Body of pancreas (tissue), 4 donors: ENCODE measurements around the gene RAPGEF4. TPM values are rescaled to one million over a fixed set of nuclear protein-coding genes. Genes with fewer than 3 reads are reported as not detected.

ENCODE experiments used
- ATAC-seq: fragments of 150-250 bp; one replicate; pipeline ENCODE4 v1.9.1; 2016
- DNase-seq, 4 donors: peaks; one replicate each; pipeline ENCODE4 v3.0.0-alpha.2; 2019
- H3K27ac ChIP-seq, 4 donors: fragments of 200-600 bp; sonication (generic); 1 replicate in 3 of 4; 2 replicates in 1 of 4; pipeline versions ENCODE4 v1.5.1 to v1.6.1; 2016 to 2019; ENCODE audit warnings: mild to moderate bottlenecking in 1 of 4, mixed read lengths in 1 of 4, moderate library complexity in 1 of 4
- H3K27me3 ChIP-seq, 2 donors: fragments of 200-600 bp; sonication (generic); one replicate each; pipeline ENCODE4 v1.6.0; 2016; ENCODE audit warnings: mild to moderate bottlenecking in 1 of 2
- H3K36me3 ChIP-seq, 2 donors: fragments of 200-600 bp; sonication (generic); replicated peaks in 1 of 2; 2 replicates each; pipeline ENCODE4 v1.5.1; 2016; ENCODE audit warnings: low read depth in 2 of 2; ENCODE audit not compliant: insufficient read depth in 1 of 2
- H3K4me1 ChIP-seq: fragments of 200-600 bp; sonication (generic); one replicate; pipeline ENCODE4 v1.6.0; 2016
- H3K4me3 ChIP-seq, 2 donors: fragments of 200-600 bp; sonication (generic); 1 replicate in 1 of 2; 2 replicates in 1 of 2; pipeline ENCODE4 v1.5.1; 2016 to 2019
- H3K9me3 ChIP-seq, 3 donors: fragments of 200-600 bp; sonication (generic); 1 replicate in 2 of 3; 2 replicates in 1 of 3; pipeline ENCODE4 v1.5.1; 2016
- CTCF ChIP-seq, 7 experiments: fragments of 450-650 bp in 4 of 7; fragments of 200-600 bp in 3 of 7; sonication (generic) in 3 of 7; IDR thresholded peaks; one replicate each; pipeline ENCODE4 v1.5.1; 2016 to 2019; ENCODE audit warnings: antibody characterized with exemption in 7 of 7
- POLR2A ChIP-seq, 3 donors: fragments of 450-650 bp; IDR thresholded peaks; one replicate each; pipeline ENCODE4 v1.6.1; 2016; ENCODE audit warnings: antibody characterized with exemption in 3 of 3, mild to moderate bottlenecking in 2 of 3
- WGBS, 2 donors: methylation state at CpG; one replicate each; pipeline ENCODE4 v1.1.5; 2017; 5-methylcytosine and 5-hydroxymethylcytosine counted together
- intact Hi-C: fragments of 100-400 bp; cut with DNase I; formaldehyde crosslinking; loops from one replicate; pipeline ENCODE4 v1.15.1; 2023
- total RNA-seq, 2 donors: library from RNA; depleted of rRNA; stranded (reverse); fragments of >200 nt; gene quantifications; one replicate each; pipeline ENCODE4 v1.1.0, GENCODE V29; 2016

RAPGEF4 gene
- total RNA-seq, 2 donors from 2014 or later = 4.7 to 22.4 TPM

- ATAC-seq (no peak), DNase-seq (no peak)
- H3K4me3 ChIP-seq = no peak overlapping the region
- H3K27me3 ChIP-seq = no peaks in the 10 kb centered on the region
- TF ChIP-seq POLR2A (IDR thresholded peaks at IDR 0.05) = no peak
- intact Hi-C loops = no loop called here
- H3K9me3 ChIP-seq = no peaks in the 10 kb centered on the region
- 76 to 78% methylated on average over 3 of the region's 3 CpGs for WGBS, 2 donors
- H3K27ac ChIP-seq = no peak overlapping the region
- H3K4me1 ChIP-seq = no peaks in the 10 kb centered on the region
- H3K36me3 ChIP-seq = no peaks in the 10 kb centered on the region
Measured at GRCh38 chr2:172908275-172908674, 172.6 kb downstream of the RAPGEF4 start.

- TF ChIP-seq POLR2A (IDR thresholded peaks at IDR 0.05) = no peak
- no peak for TF ChIP-seq CTCF (IDR thresholded peaks at IDR 0.05)
- 94 to 95% methylated on average over 3 of the region's 3 CpGs for WGBS, 2 donors
- intact Hi-C loops = no loop called here
- no peaks in the 10 kb centered on the region for H3K9me3 ChIP-seq
- DNase-seq (no peak), ATAC-seq (no peak)
- no peaks in the 10 kb centered on the region for H3K27me3 ChIP-seq
- H3K36me3 ChIP-seq = no peaks in the 10 kb centered on the region
- H3K4me1 ChIP-seq = no peaks in the 10 kb centered on the region
- H3K27ac ChIP-seq = no peak overlapping the region
- H3K4me3 ChIP-seq = no peak overlapping the region
Measured at GRCh38 chr2:172909454-172909853, 173.8 kb downstream of the RAPGEF4 start.

GRCh38 chr2:172912266-172912665 lies 176.6 kb downstream of the RAPGEF4 start:
- Histone ChIP-seq H3K9me3 (no peaks in the 10 kb centered on the region), H3K36me3 (no peaks in the 10 kb centered on the region), H3K4me1 (no peaks in the 10 kb centered on the region), H3K27me3 (no peaks in the 10 kb centered on the region), H3K27ac (no peak overlapping the region), H3K4me3 (no peak overlapping the region)
- intact Hi-C loops = no loop called here
- WGBS, 2 donors = 79 to 84% methylated on average over 1 of the region's 1 CpG
- ATAC-seq (no peak), DNase-seq (no peak)
- TF ChIP-seq POLR2A (IDR thresholded peaks at IDR 0.05) = no peak
- no peak for TF ChIP-seq CTCF (IDR thresholded peaks at IDR 0.05)

- Histone ChIP-seq H3K4me3 (no peak overlapping the region), H3K27me3 (no peaks in the 10 kb centered on the region), H3K9me3 (no peaks in the 10 kb centered on the region), H3K4me1 (no peaks in the 10 kb centered on the region), H3K36me3 (no peaks in the 10 kb centered on the region), H3K27ac (no peak overlapping the region)
- intact Hi-C loops = no loop called here
- DNase-seq = no peak
- WGBS, 2 donors = 91 to 94% methylated on average over 6 of the region's 6 CpGs
- TF ChIP-seq POLR2A (IDR thresholded peaks at IDR 0.05) = no peak
- TF ChIP-seq CTCF (IDR thresholded peaks at IDR 0.05) = no peak
- no peak for ATAC-seq
Measured at GRCh38 chr2:172914341-172915008, 178.8 kb downstream of the RAPGEF4 start.

- H3K9me3 ChIP-seq = no peaks in the 10 kb centered on the region
- no peaks in the 10 kb centered on the region for H3K36me3 ChIP-seq
- no peak for TF ChIP-seq CTCF (IDR thresholded peaks at IDR 0.05)
- no peak for TF ChIP-seq POLR2A (IDR thresholded peaks at IDR 0.05)
- intact Hi-C loops = no loop called here
- peaks cover 12% of the 10 kb centered on the region for H3K4me1 ChIP-seq
- WGBS, 2 donors = 63 to 66% methylated on average over 3 of the region's 3 CpGs
- DNase-seq = no peak
- H3K27ac ChIP-seq = no peak overlapping the region
- no peaks in the 10 kb centered on the region for H3K27me3 ChIP-seq
- no peak overlapping the region for H3K4me3 ChIP-seq
- no peak for ATAC-seq
Measured at GRCh38 chr2:172917716-172918115, 182.1 kb downstream of the RAPGEF4 start.
